Astrocyte (in vitro differentiated cells and primary cell): Measurements from ENCODE around the gene DLX2. TPM values are rescaled to one million over a fixed set of nuclear protein-coding genes. Genes with fewer than 3 reads are reported as not detected.
A peak's percentile ranks its signal among the peaks of the same experiment; 100 is the strongest.

Experiments
- DNase-seq: peaks from one replicate; pipeline ENCODE4 v3.0.0-alpha.2; 2010; ENCODE audit warnings: low read depth
- FAIRE-seq: peaks from 2 replicates; lab custom pipeline; 2011; peaks lifted over from hg19 to GRCh38; lab: Jason Lieb, UNC
- H2AFZ ChIP-seq: 2 replicates; pipeline ENCODE4 v1.6.0; 2012; ENCODE audit warnings: low read depth, low read length, inconsistent platforms
- H3K27ac ChIP-seq: 2 replicates; pipeline ENCODE4 v1.5.1; 2011; ENCODE audit warnings: low read depth, low read length, inconsistent platforms
- H3K27me3 ChIP-seq: 2 replicates; pipeline ENCODE4 v1.6.0; 2011; ENCODE audit warnings: low read length, inconsistent platforms; ENCODE audit not compliant: insufficient read depth
- H3K36me3 ChIP-seq: 2 replicates; pipeline ENCODE4 v1.5.1; 2011; ENCODE audit warnings: low read length, inconsistent platforms; ENCODE audit not compliant: insufficient read depth
- H3K4me1 ChIP-seq: 2 replicates; pipeline ENCODE4 v1.5.1; 2011; ENCODE audit warnings: low read length, inconsistent platforms; ENCODE audit not compliant: insufficient read depth
- H3K4me2 ChIP-seq: 2 replicates; pipeline ENCODE4 v1.6.0; 2012; ENCODE audit warnings: low read length, inconsistent platforms
- H3K4me3 ChIP-seq: 2 replicates; pipeline ENCODE4 v1.5.1; 2011; ENCODE audit warnings: low read depth, mild to moderate bottlenecking, low read length, inconsistent platforms; ENCODE audit not compliant: insufficient read depth
- H3K79me2 ChIP-seq: 2 replicates; pipeline ENCODE4 v1.6.0; 2012; ENCODE audit warnings: mild to moderate bottlenecking, low read length, inconsistent platforms; ENCODE audit not compliant: insufficient read depth
- H3K9ac ChIP-seq: 2 replicates; pipeline ENCODE4 v1.6.0; 2012; ENCODE audit warnings: mild to moderate bottlenecking, low read length, inconsistent platforms
- H3K9me3 ChIP-seq: 2 replicates; pipeline ENCODE4 v1.5.1; 2012; ENCODE audit warnings: low read depth, mild to moderate bottlenecking, low read length, inconsistent platforms; ENCODE audit not compliant: insufficient read depth
- H4K20me1 ChIP-seq: 2 replicates; pipeline ENCODE4 v1.6.0; 2012; ENCODE audit warnings: low read length, inconsistent platforms; ENCODE audit not compliant: insufficient read depth
- H3K27ac Mint-ChIP-seq: one replicate; pipeline ENCODE4 v1.8.0; 2021; ENCODE audit warnings: mild to moderate bottlenecking, mixed read lengths; ENCODE audit not compliant: unreplicated experiment
- H3K27me3 Mint-ChIP-seq: one replicate; pipeline ENCODE4 v1.8.0; 2021; ENCODE audit warnings: low read depth, mixed read lengths; ENCODE audit not compliant: unreplicated experiment
- H3K36me3 Mint-ChIP-seq: one replicate; pipeline ENCODE4 v1.8.0; 2021; ENCODE audit warnings: low read depth, mixed read lengths; ENCODE audit not compliant: unreplicated experiment
- H3K4me1 Mint-ChIP-seq: one replicate; pipeline ENCODE4 v1.8.0; 2021; ENCODE audit warnings: low read depth, mixed read lengths; ENCODE audit not compliant: unreplicated experiment
- H3K4me3 Mint-ChIP-seq: one replicate; pipeline ENCODE4 v1.8.0; 2021; ENCODE audit warnings: mild to moderate bottlenecking, moderate library complexity, mixed read lengths; ENCODE audit not compliant: unreplicated experiment
- H3K9me3 Mint-ChIP-seq: one replicate; pipeline ENCODE4 v1.8.0; 2021; ENCODE audit warnings: mild to moderate bottlenecking, mixed read lengths; ENCODE audit not compliant: unreplicated experiment
- CTCF ChIP-seq: IDR thresholded peaks from 2 replicates; pipeline ENCODE4 v1.5.1; 2011; ENCODE audit warnings: low read depth, mild to moderate bottlenecking, inconsistent platforms, low read length, moderate library complexity; ENCODE audit not compliant: insufficient read depth
- EZH2 ChIP-seq: IDR thresholded peaks from 2 replicates; pipeline ENCODE4 v1.6.1; 2012; ENCODE audit warnings: mild to moderate bottlenecking, low read length, inconsistent platforms; ENCODE audit not compliant: insufficient read depth
- total RNA-seq: library from RNA; stranded (reverse); gene quantifications from 2 replicates; pipeline ENCODE4 v1.2.1, GENCODE V29; 2021

DLX2 gene
- total RNA-seq, 1 donor from 2014 or later = 2.2 TPM

- no peak for DNase-seq
- H3K27me3 ChIP-seq = peaks cover 31% of the 10 kb centered on the region
- H3K4me3 Mint-ChIP-seq = no peak overlapping the region
Observed at GRCh38 chr2:172109988-172110811, 7.5 kb upstream of the DLX2 start.

GRCh38 chr2:172109256-172109987, 6.7 kb upstream of the DLX2 start:
- Histone ChIP-seq H3K4me2 (no peak overlapping the region), H3K4me3 (no peak overlapping the region), H3K27me3 (peaks cover 35% of the 10 kb centered on the region), H3K9me3 (no peaks in the 10 kb centered on the region), H2AFZ (peak overlapping the region; percentile 45), H3K27ac (no peak overlapping the region), H3K4me1 (peaks cover 4% of the 10 kb centered on the region), H3K9ac (no peak overlapping the region), H3K36me3 (no peaks in the 10 kb centered on the region), H3K79me2 (no peaks in the 10 kb centered on the region), H4K20me1 (no peaks in the 10 kb centered on the region)
- DNase-seq = no peak
- Mint-ChIP-seq H3K4me1 (no peaks in the 10 kb centered on the region), H3K36me3 (no peaks in the 10 kb centered on the region), H3K27me3 (peaks cover 42% of the 10 kb centered on the region), H3K27ac (no peak overlapping the region), H3K9me3 (peaks cover 6% of the 10 kb centered on the region), H3K4me3 (no peak overlapping the region)
- FAIRE-seq = no peak
- no peak for TF ChIP-seq CTCF
- no peak for TF ChIP-seq EZH2

More at GRCh38 chr2:172109988-172110811, 7.5 kb upstream of the DLX2 start:
- Histone ChIP-seq H4K20me1 (no peaks in the 10 kb centered on the region), H3K27ac (no peak overlapping the region), H3K4me2 (no peak overlapping the region), H3K9ac (no peak overlapping the region), H3K9me3 (no peaks in the 10 kb centered on the region), H3K79me2 (no peaks in the 10 kb centered on the region), H3K4me3 (no peak overlapping the region), H2AFZ (peak overlapping the region; percentile 45), H3K4me1 (peaks cover 4% of the 10 kb centered on the region), H3K36me3 (no peaks in the 10 kb centered on the region)
- peaks cover 6% of the 10 kb centered on the region for H3K9me3 Mint-ChIP-seq
- no peaks in the 10 kb centered on the region for H3K4me1 Mint-ChIP-seq
- H3K36me3 Mint-ChIP-seq = no peaks in the 10 kb centered on the region
- FAIRE-seq = no peak
- peaks cover 40% of the 10 kb centered on the region for H3K27me3 Mint-ChIP-seq
- H3K27ac Mint-ChIP-seq = no peak overlapping the region
- TF ChIP-seq EZH2 (no peak), CTCF (no peak)
